Caco-2 (cell line): Measurements from ENCODE around the gene RAB33B. TPM values are rescaled to one million over a fixed set of nuclear protein-coding genes. Genes with fewer than 3 reads are reported as not detected.

ENCODE experiments used
- BruUV-seq: library from RNA; stranded (reverse); fragments of 400-500 nt; replicated peaks from 2 replicates; lab custom pipeline; 2021; lab: Mats Ljungman, UMichigan
- CTCF ChIA-PET: fragments of 300-600 bp; sonication (Branson Sonifier 250); formaldehyde crosslinking; loops from one replicate; lab custom pipeline; 2022; ENCODE audit warnings: antibody characterized with exemption; lab: Charles Lee
- POLR2A ChIA-PET: fragments of 300-600 bp; sonication (Branson Sonifier 250); formaldehyde crosslinking; loops from one replicate; lab custom pipeline; 2022; ENCODE audit warnings: antibody characterized with exemption; lab: Charles Lee
- DNase-seq, 2 experiments: peaks; one replicate each; pipeline versions ENCODE4 v3.0.0 to v3.0.0-alpha.2; 2020 to 2022
- H3K27me3 ChIP-seq: replicated peaks from 2 replicates; pipeline ENCODE4 v1.6.0; 2011; ENCODE audit warnings: low read length; ENCODE audit not compliant: control insufficient read depth, insufficient read depth
- H3K36me3 ChIP-seq: 2 replicates; pipeline ENCODE4 v1.5.1; 2011; ENCODE audit warnings: low read length; ENCODE audit not compliant: control insufficient read depth, insufficient read depth
- H3K4me1 ChIP-seq: fragments of 250-450 bp; sonication (Bioruptor Pico); 2 replicates; pipeline ENCODE4 v1.5.1; 2020; ENCODE audit warnings: mild to moderate bottlenecking
- H3K4me3 ChIP-seq: 2 replicates; pipeline ENCODE4 v1.5.1; 2011; ENCODE audit warnings: low read depth, mild to moderate bottlenecking, control low read depth, low read length
- H3K9me3 ChIP-seq: fragments of 250-450 bp; sonication (Bioruptor Pico); 2 replicates; pipeline ENCODE4 v1.5.1; 2020; ENCODE audit warnings: mild to moderate bottlenecking, moderate library complexity
- H3K27ac Mint-ChIP-seq: one replicate; pipeline ENCODE4 v1.8.0; 2022; ENCODE audit warnings: mixed read lengths; ENCODE audit not compliant: unreplicated experiment
- H3K27me3 Mint-ChIP-seq: one replicate; pipeline ENCODE4 v1.8.0; 2022; ENCODE audit warnings: mixed read lengths; ENCODE audit not compliant: insufficient read depth, unreplicated experiment
- H3K36me3 Mint-ChIP-seq: one replicate; pipeline ENCODE4 v1.8.0; 2022; ENCODE audit warnings: mild to moderate bottlenecking, mixed read lengths; ENCODE audit not compliant: insufficient read depth, unreplicated experiment
- H3K4me1 Mint-ChIP-seq: one replicate; pipeline ENCODE4 v1.8.0; 2022; ENCODE audit warnings: low read depth, mixed read lengths; ENCODE audit not compliant: unreplicated experiment
- H3K4me3 Mint-ChIP-seq: one replicate; pipeline ENCODE4 v1.8.0; 2022; ENCODE audit warnings: mild to moderate bottlenecking, moderate library complexity, mixed read lengths; ENCODE audit not compliant: unreplicated experiment
- H3K9me3 Mint-ChIP-seq: one replicate; pipeline ENCODE4 v1.8.0; 2022; ENCODE audit warnings: mixed read lengths; ENCODE audit not compliant: unreplicated experiment
- intact Hi-C: fragments of 100-400 bp; cut with micrococcal nuclease; formaldehyde crosslinking; loops from one replicate; pipeline ENCODE4 v1.10.0; 2022; ENCODE audit not compliant: unreplicated experiment
- total RNA-seq: library from RNA; stranded (reverse); gene quantifications from 2 replicates; pipeline ENCODE4 v1.2.3, GENCODE V29; 2022
- TF ChIP-seq, protein P1 (sequence below), 2 experiments: fragments of 200-600 bp in 1 of 2; IDR thresholded peaks; 1 replicate in 1 of 2; 2 replicates in 1 of 2; pipeline versions ENCODE4 v1.5.1 to v1.8.0; 2011 to 2022; ENCODE audit warnings: antibody characterized with exemption in 1 of 2, control low read depth in 1 of 2, inconsistent platforms in 1 of 2, low read depth in 1 of 2, low read length in 1 of 2, mild to moderate bottlenecking in 1 of 2, moderate library complexity in 1 of 2; ENCODE audit not compliant: insufficient read depth in 1 of 2, severe bottlenecking in 1 of 2, unreplicated experiment in 1 of 2

Gene RAB33B
- total RNA-seq, 1 experiment from 2014 or later, result 10.1 TPM

DNA sequence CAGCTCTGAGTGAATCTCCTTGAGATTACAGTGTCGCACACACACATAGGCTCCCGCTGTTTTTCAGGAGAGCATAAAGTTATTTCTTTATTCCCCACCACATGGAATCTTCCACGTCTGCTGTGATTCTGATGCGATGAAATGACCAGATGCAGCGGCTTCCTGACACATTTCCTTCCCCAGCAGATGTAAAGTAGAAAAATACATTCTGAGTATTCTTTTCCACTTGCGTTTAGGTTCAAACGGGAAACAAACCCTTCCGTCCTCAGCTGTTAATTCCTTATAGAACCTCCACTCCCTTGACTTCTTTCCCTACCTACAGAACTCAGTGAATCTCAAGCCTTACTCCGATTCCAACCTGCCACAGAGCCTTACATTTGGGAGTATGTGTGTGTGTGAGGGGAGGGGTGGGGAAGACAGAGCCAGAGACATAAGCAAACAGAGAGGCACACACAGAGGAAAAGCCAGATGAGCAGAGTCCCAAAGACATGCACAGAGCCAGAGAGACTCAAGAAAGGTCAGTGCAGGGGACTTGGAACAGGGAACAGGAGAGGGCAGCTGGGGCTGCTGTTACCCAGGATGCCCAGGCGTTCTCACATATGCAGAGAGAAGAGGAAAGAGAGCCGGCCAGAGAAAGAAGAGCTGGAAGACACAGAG lies 54.8 kb downstream of the RAB33B start:
- Mint-ChIP-seq H3K27ac (no peak overlapping the region), H3K36me3 (peaks cover 21% of the 10 kb centered on the region), H3K9me3 (no peaks in the 10 kb centered on the region), H3K27me3 (no peaks in the 10 kb centered on the region), H3K4me1 (no peaks in the 10 kb centered on the region), H3K4me3 (no peak overlapping the region)
- TF ChIP-seq, protein P1, sequence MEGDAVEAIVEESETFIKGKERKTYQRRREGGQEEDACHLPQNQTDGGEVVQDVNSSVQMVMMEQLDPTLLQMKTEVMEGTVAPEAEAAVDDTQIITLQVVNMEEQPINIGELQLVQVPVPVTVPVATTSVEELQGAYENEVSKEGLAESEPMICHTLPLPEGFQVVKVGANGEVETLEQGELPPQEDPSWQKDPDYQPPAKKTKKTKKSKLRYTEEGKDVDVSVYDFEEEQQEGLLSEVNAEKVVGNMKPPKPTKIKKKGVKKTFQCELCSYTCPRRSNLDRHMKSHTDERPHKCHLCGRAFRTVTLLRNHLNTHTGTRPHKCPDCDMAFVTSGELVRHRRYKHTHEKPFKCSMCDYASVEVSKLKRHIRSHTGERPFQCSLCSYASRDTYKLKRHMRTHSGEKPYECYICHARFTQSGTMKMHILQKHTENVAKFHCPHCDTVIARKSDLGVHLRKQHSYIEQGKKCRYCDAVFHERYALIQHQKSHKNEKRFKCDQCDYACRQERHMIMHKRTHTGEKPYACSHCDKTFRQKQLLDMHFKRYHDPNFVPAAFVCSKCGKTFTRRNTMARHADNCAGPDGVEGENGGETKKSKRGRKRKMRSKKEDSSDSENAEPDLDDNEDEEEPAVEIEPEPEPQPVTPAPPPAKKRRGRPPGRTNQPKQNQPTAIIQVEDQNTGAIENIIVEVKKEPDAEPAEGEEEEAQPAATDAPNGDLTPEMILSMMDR (IDR thresholded peaks at IDR 0.05; ENCODE audit: insufficient read depth in 1 of 2, low read depth in 1 of 2, low read length in 1 of 2, severe bottlenecking in 1 of 2, unreplicated experiment in 1 of 2), result no peak
- no peaks in the 10 kb centered on the region for H3K9me3 ChIP-seq
- no peak for DNase-seq
- H3K27me3 ChIP-seq, result no peaks in the 10 kb centered on the region
- H3K4me1 ChIP-seq, result no peaks in the 10 kb centered on the region
- POLR2A ChIA-PET, result no interaction called here
- intact Hi-C loops, result loop anchor here (1.0 to 2.0 kb wide), 2 partner anchors 56 to 92 kb away; no protein-coding TSS in a partner anchor
- CTCF ChIA-PET, result no interaction called here
- no peaks in the 10 kb centered on the region for H3K36me3 ChIP-seq
- H3K4me3 ChIP-seq, result no peak overlapping the region
- BruUV-seq, result no TSS peak

DNA sequence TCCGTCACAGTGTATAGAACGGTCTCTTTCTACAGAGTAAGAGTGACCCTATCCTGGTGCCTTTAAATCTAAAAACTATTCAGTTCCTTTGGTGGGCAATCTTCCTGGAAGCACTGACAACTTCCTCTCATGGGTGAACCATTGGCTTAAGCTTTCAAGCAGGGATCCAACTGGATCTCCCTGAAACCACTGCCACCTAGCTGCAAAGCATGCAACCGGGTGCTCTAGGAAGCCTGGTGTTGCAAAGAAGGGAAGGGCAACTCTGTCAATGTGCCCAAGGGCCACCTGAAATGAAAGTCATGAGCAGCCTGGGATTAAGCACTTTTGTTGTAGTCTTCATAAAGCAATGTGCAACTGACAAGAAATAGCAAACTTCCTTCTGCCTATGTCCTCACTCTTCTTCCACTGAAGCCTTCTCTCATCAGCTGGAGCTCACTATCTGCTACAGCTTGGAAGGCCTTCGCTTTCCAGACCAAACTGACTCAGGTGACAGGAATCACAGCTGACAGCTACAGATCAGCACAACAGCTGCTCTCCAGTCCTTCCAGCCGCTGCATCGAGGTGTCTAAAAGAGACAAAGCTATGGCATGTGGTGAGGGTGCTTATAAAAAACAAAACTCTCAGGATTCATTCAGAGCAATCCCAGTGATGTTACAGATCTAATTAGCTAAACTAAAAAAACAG lies 55.9 kb downstream of the RAB33B start:
- Mint-ChIP-seq H3K4me1 (no peaks in the 10 kb centered on the region), H3K27me3 (no peaks in the 10 kb centered on the region), H3K4me3 (no peak overlapping the region), H3K27ac (no peak overlapping the region), H3K9me3 (no peaks in the 10 kb centered on the region), H3K36me3 (peaks cover 31% of the 10 kb centered on the region)
- ChIA-PET CTCF (interaction anchor here (0.8 to 1.0 kb wide), 2 partner anchors 53 to 57 kb away, joined by 3 to 4 read pairs; partner anchors contain the start of gene RAB33B), POLR2A (no interaction called here)
- TF ChIP-seq, protein P1 (IDR thresholded peaks at IDR 0.05; ENCODE audit: insufficient read depth in 1 of 2, low read depth in 1 of 2, low read length in 1 of 2, severe bottlenecking in 1 of 2, unreplicated experiment in 1 of 2), result peak; percentile 23 to 85
- Histone ChIP-seq H3K27me3 (no peaks in the 10 kb centered on the region), H3K4me3 (no peak overlapping the region), H3K36me3 (no peaks in the 10 kb centered on the region; the same call in 1 of the 2 replicates), H3K9me3 (no peaks in the 10 kb centered on the region), H3K4me1 (no peaks in the 10 kb centered on the region)
- intact Hi-C loops, result loop anchor here (1.0 to 2.0 kb wide), 2 partner anchors 57 to 94 kb away; no protein-coding TSS in a partner anchor
- BruUV-seq, result no TSS peak
- DNase-seq, result peak in 1 of 2 experiments; percentile 48

DNA sequence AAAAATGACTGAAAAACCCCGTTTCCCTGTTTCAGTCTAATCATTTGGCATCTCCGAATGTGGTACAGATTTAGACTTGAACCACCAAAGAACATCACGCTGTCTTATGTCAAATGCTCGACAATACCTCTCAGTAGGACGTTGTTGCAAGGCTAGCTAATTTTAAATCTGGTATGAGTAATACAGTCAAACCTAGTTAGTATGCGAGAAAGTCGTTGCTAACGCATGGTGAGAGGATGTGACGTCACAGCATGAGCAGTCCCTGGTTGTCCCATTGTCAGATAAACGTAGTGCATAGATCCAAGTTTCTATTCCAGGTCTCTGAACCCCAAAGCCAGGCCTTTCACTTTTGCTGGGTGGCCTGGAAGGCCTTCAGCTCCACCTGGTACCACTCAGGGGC lies 57.4 kb downstream of the RAB33B start:
- Histone ChIP-seq H3K4me3 (no peak overlapping the region), H3K27me3 (no peaks in the 10 kb centered on the region), H3K9me3 (no peaks in the 10 kb centered on the region), H3K36me3 (no peaks in the 10 kb centered on the region; the same call in 1 of the 2 replicates), H3K4me1 (no peaks in the 10 kb centered on the region)
- TF ChIP-seq, protein P1 (IDR thresholded peaks at IDR 0.05; ENCODE audit: insufficient read depth in 1 of 2, low read depth in 1 of 2, low read length in 1 of 2, severe bottlenecking in 1 of 2, unreplicated experiment in 1 of 2), result no peak
- intact Hi-C loops, result no loop called here
- H3K4me3 Mint-ChIP-seq, result no peak overlapping the region
- no peak overlapping the region for H3K27ac Mint-ChIP-seq
- H3K27me3 Mint-ChIP-seq, result no peaks in the 10 kb centered on the region
- peaks cover 40% of the 10 kb centered on the region for H3K36me3 Mint-ChIP-seq
- H3K9me3 Mint-ChIP-seq, result no peaks in the 10 kb centered on the region
- BruUV-seq, result no TSS peak
- no peak for DNase-seq
- POLR2A ChIA-PET, result no interaction called here
- CTCF ChIA-PET, result no interaction called here
- no peaks in the 10 kb centered on the region for H3K4me1 Mint-ChIP-seq
